HFFc6 (cell line): ENCODE measurements around the gene TTBK1. TPM values are rescaled to one million over a fixed set of nuclear protein-coding genes. Genes with fewer than 3 reads are reported as not detected.

Experiments
- DNase-seq: peaks from one replicate; pipeline ENCODE4 v3.0.0-alpha.2; 2018
- H3K27ac Mint-ChIP-seq: 2 replicates; pipeline ENCODE4 v1.8.0; 2020; ENCODE audit warnings: mild to moderate bottlenecking, mixed read lengths
- H3K27me3 Mint-ChIP-seq: 2 replicates; pipeline ENCODE4 v1.8.0; 2021; ENCODE audit warnings: mild to moderate bottlenecking, moderate library complexity, mixed read lengths; ENCODE audit not compliant: insufficient read depth
- H3K36me3 Mint-ChIP-seq: 2 replicates; pipeline ENCODE4 v1.8.0; 2021; ENCODE audit warnings: low read depth, mixed read lengths
- H3K4me1 Mint-ChIP-seq: 2 replicates; pipeline ENCODE4 v1.8.0; 2020; ENCODE audit warnings: low read depth, mixed read lengths
- H3K4me3 Mint-ChIP-seq: 2 replicates; pipeline ENCODE4 v1.8.0; 2020; ENCODE audit warnings: mild to moderate bottlenecking, moderate library complexity, mixed read lengths
- H3K9me3 Mint-ChIP-seq: 2 replicates; pipeline ENCODE4 v1.8.0; 2020; ENCODE audit warnings: mild to moderate bottlenecking, mixed read lengths
- total RNA-seq, 6 experiments: library from RNA; stranded (reverse); fragmentation: NEBNext Ultra II Directional; extraction: Animal tissue kit (Norgen Biotek cat#: 25700); gene quantifications; 2 replicates in 1 of 6; 3 replicates in 5 of 6; pipeline ENCODE4 v1.2.3, GENCODE V29; 2021
- TF ChIP-seq, protein P1 (sequence below): fragments of 200-600 bp; sonication (generic); IDR thresholded peaks from 2 replicates; pipeline ENCODE4 v1.5.0; 2021; ENCODE audit warnings: antibody characterized with exemption, mild to moderate bottlenecking

Gene TTBK1
- total RNA-seq, 6 experiments from 2014 or later: not detected

DNA sequence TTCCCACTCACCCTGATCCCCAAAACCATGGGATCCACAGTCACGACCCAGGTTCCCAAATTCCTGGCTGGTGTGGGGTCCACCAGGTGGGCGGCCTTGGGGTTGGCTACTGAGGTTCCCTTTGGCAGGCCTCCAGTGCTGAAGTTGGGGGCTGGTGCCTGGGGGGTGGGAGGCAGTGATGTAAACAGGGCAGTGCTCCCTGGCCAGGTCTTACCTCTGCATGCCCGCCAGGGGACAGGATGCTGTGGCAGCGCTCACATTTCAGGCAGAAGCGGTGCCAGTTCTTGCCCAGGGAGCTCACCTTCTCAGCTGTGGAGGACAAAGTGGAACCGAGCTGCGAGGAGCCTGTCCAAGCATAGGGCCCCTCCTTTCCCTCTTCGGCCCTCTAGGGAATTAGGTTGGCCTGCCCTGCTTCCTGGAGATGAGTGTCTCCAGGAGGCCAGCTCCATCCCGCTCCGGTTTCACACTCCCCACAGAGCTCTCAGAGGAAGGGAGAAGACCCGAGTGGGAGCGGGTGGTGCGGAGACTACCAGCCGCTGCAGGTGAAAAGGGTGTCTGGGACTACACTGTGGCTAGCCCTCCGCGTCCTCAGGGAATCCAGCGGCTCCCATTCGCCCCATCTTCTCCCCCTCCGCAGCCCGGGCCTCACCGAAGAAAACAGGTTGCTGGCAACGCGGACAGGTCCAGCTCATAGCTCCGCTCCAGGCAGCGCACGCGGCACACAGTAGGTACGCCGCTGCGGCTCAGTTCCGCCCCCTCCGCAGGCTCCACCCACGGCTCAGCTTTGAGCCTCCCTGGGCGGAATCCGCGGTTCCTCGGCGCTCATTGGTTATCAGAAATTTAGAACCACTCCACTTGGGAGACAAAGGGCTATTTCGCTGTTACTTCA, 65.1 kb downstream of the TTBK1 start, which contains the start of gene CRIP3:
TSS of gene CRIP3 (minus strand) at position 726 of the 889 bp plus-strand sequence. CDS start at position 692, 34 bp downstream.
- no peak for DNase-seq
- Mint-ChIP-seq H3K4me3 (peak within 1 kb of the TSS; percentile 66), H3K36me3 (no peaks in the 10 kb centered on the region), H3K9me3 (no peaks in the 10 kb centered on the region), H3K27ac (no peak within 1 kb of the TSS), H3K4me1 (peaks cover 7% of the 10 kb centered on the region; the same call in 1 of the 2 replicates), H3K27me3 (peaks cover 34% of the 10 kb centered on the region)
- TF ChIP-seq, protein P1, sequence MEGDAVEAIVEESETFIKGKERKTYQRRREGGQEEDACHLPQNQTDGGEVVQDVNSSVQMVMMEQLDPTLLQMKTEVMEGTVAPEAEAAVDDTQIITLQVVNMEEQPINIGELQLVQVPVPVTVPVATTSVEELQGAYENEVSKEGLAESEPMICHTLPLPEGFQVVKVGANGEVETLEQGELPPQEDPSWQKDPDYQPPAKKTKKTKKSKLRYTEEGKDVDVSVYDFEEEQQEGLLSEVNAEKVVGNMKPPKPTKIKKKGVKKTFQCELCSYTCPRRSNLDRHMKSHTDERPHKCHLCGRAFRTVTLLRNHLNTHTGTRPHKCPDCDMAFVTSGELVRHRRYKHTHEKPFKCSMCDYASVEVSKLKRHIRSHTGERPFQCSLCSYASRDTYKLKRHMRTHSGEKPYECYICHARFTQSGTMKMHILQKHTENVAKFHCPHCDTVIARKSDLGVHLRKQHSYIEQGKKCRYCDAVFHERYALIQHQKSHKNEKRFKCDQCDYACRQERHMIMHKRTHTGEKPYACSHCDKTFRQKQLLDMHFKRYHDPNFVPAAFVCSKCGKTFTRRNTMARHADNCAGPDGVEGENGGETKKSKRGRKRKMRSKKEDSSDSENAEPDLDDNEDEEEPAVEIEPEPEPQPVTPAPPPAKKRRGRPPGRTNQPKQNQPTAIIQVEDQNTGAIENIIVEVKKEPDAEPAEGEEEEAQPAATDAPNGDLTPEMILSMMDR: peak; percentile 42

DNA sequence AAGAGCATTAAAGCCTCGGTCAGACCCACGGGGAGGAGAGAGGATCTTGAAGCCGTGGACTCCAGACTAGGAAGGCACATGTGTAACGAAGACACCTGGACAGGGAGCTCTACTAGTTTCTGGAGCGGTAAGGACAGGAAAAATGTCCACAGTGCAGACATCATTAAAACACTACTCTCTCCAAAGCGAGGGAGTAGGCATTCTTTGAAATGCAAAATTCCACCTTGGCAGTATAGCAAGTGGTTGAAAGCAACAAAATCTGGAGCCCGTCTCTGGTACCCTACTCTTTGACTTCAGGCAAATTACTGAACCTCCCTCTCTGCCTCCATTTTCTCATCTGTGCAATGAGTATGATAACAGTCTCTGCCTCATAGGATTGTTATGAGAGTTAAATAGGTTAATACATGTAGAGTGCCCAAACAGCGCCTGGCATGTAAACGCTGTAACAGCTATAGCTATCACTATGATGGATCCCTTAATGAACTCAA, 65.8 kb downstream of the TTBK1 start:
- H3K4me3 Mint-ChIP-seq: peak overlapping the region; percentile 66
- H3K27ac Mint-ChIP-seq: no peak overlapping the region

DNA sequence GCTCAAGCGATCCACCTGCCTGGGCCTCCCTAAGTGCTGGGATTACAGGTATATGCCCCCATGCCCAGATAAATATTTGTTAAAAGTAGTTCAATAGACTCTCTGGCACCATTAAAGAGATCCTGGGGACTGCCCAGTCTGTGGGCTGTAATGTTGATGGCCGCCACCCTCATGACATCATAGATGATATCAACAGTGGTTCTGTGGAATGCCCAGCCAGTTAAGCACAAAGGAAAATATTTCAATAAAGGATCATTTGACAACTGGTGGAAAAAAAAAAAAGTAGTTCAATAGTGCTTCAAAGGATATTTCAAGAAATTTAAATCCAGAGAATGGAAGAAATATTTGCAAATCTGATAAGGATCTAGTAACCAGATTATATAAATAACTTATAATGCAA, 66.9 kb downstream of the TTBK1 start:
- no peak for DNase-seq
- Mint-ChIP-seq H3K4me1 (peaks cover 7% of the 10 kb centered on the region; the same call in 1 of the 2 replicates), H3K4me3 (no peak overlapping the region), H3K36me3 (no peaks in the 10 kb centered on the region), H3K9me3 (no peaks in the 10 kb centered on the region), H3K27me3 (peaks cover 32% of the 10 kb centered on the region), H3K27ac (no peak overlapping the region)
- TF ChIP-seq, protein P1: no peak

More for the DNA sequence above, 65.8 kb downstream of the TTBK1 start:
- DNase-seq: no peak
- Mint-ChIP-seq H3K4me1 (peaks cover 7% of the 10 kb centered on the region; the same call in 1 of the 2 replicates), H3K9me3 (no peaks in the 10 kb centered on the region), H3K27me3 (peaks cover 32% of the 10 kb centered on the region), H3K36me3 (no peaks in the 10 kb centered on the region)
- TF ChIP-seq, protein P1: no peak

DNA sequence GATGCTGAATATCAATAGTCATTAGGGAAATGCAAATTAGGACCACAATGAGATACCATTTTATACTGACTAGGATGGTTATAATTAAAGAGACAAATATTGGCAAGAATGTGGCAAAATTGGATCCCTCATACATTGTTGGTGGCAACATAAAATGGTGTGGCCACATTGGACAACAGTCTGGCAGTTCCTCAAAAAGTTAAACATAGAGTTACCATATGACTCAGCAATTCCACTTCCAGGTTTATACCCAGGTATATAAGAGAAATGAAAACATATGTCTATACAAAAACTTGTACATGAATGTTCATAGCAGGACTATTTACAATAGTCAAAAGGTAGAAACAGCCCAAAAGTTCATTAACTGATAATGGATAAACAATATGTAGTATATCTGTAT, 67.3 kb downstream of the TTBK1 start:
- Mint-ChIP-seq H3K27me3 (peaks cover 33% of the 10 kb centered on the region), H3K9me3 (no peaks in the 10 kb centered on the region), H3K27ac (no peak overlapping the region), H3K4me3 (no peak overlapping the region), H3K4me1 (peaks cover 7% of the 10 kb centered on the region; the same call in 1 of the 2 replicates), H3K36me3 (no peaks in the 10 kb centered on the region)
- no peak for DNase-seq
- TF ChIP-seq, protein P1: no peak

DNA sequence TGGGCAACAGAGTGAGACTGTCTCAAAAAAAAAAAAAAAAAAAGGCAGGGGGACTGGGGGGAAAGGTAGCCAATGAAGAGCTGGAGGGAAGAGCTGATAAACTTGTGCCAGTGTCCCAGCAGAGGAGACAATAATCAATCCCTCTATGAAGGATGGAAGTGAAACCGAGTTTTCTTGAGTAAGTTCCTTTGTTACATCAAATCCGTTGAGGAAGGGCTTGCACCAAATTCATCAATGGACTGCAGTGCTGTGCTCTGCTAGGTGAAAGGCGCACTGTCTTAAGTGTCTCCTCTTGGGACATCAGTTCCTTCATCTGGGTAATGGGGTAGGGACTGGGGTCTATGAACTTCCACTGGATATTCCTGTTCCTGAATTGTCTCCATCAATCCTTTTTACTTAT, 68.4 kb downstream of the TTBK1 start:
- no peak for DNase-seq
- H3K4me1 Mint-ChIP-seq: peaks cover 7% of the 10 kb centered on the region; the same call in 1 of the 2 replicates
- no peak overlapping the region for H3K27ac Mint-ChIP-seq
- no peaks in the 10 kb centered on the region for H3K36me3 Mint-ChIP-seq
- TF ChIP-seq, protein P1: no peak
- peaks cover 33% of the 10 kb centered on the region for H3K27me3 Mint-ChIP-seq
- H3K9me3 Mint-ChIP-seq: no peaks in the 10 kb centered on the region
- no peak overlapping the region for H3K4me3 Mint-ChIP-seq
